Nephron progenitor cell (in vitro differentiated cells): Measurements from ENCODE around the gene CREBL2.
"Not testable (repeated sequence)": the region's sequence is repeated elsewhere in the genome, so short reads cannot be mapped to it uniquely, and the experiment has no call there.

Experiments used
- DNase-seq: peaks from one replicate; pipeline ENCODE4 v3.0.0; 2021
- H3K27ac Mint-ChIP-seq: 2 replicates; pipeline ENCODE4 v1.8.0; 2021; ENCODE audit warnings: mild to moderate bottlenecking, moderate library complexity, mixed read lengths
- H3K27me3 Mint-ChIP-seq: 2 replicates; pipeline ENCODE4 v1.8.0; 2021; ENCODE audit warnings: mild to moderate bottlenecking, low read depth, mixed read lengths; ENCODE audit not compliant: poor library complexity
- H3K36me3 Mint-ChIP-seq: 2 replicates; pipeline ENCODE4 v1.8.0; 2021; ENCODE audit warnings: low read depth, mixed read lengths
- H3K4me1 Mint-ChIP-seq: 2 replicates; pipeline ENCODE4 v1.8.0; 2021; ENCODE audit warnings: mixed read lengths
- H3K4me3 Mint-ChIP-seq: 2 replicates; pipeline ENCODE4 v1.8.0; 2021; ENCODE audit warnings: mild to moderate bottlenecking, moderate library complexity, mixed read lengths
- H3K9me3 Mint-ChIP-seq: 2 replicates; pipeline ENCODE4 v1.8.0; 2021; ENCODE audit warnings: mild to moderate bottlenecking, moderate library complexity, mixed read lengths
- CTCF ChIP-seq: fragments of 200-600 bp; sonication (generic); IDR thresholded peaks from 2 replicates; pipeline ENCODE4 v1.5.0; 2021; ENCODE audit warnings: antibody characterized with exemption

The CREBL2 gene

GRCh38 chr12:12616512-12617310 is 5.0 kb downstream of the CREBL2 start:
- H3K4me1 Mint-ChIP-seq = peaks cover 31% of the 10 kb centered on the region
- peaks cover 66% of the 10 kb centered on the region for H3K36me3 Mint-ChIP-seq
- peak overlapping the region; percentile 1 for H3K27ac Mint-ChIP-seq
- H3K27me3 Mint-ChIP-seq = peaks cover 3% of the 10 kb centered on the region
- TF ChIP-seq CTCF = no peak
- peaks cover 34% of the 10 kb centered on the region for H3K9me3 Mint-ChIP-seq
- no peak for DNase-seq
- no peak overlapping the region for H3K4me3 Mint-ChIP-seq

GRCh38 chr12:12618064-12618463 is 6.4 kb downstream of the CREBL2 start:
- not testable (repeated sequence) for H3K27ac Mint-ChIP-seq, H3K27me3 Mint-ChIP-seq

GRCh38 chr12:12620730-12621315 is 9.1 kb downstream of the CREBL2 start:
- peaks cover 3% of the 10 kb centered on the region for H3K27me3 Mint-ChIP-seq
- no peak for DNase-seq

More at GRCh38 chr12:12618064-12618463, 6.4 kb downstream of the CREBL2 start:
- not testable (repeated sequence) for DNase-seq, H3K4me3 Mint-ChIP-seq
- Mint-ChIP-seq H3K36me3 (peaks cover 79% of the 10 kb centered on the region), H3K4me1 (peaks cover 27% of the 10 kb centered on the region), H3K9me3 (peaks cover 44% of the 10 kb centered on the region)

GRCh38 chr12:12622418-12622817 is 10.7 kb downstream of the CREBL2 start:
- peaks cover 85% of the 10 kb centered on the region for H3K36me3 Mint-ChIP-seq
- H3K4me3 Mint-ChIP-seq = no peak overlapping the region
- H3K27me3 Mint-ChIP-seq = no peaks in the 10 kb centered on the region
- no peak for DNase-seq
- peaks cover 52% of the 10 kb centered on the region for H3K9me3 Mint-ChIP-seq
- peak overlapping the region; percentile 1 for H3K27ac Mint-ChIP-seq
- no peak for TF ChIP-seq CTCF
- peaks cover 6% of the 10 kb centered on the region for H3K4me1 Mint-ChIP-seq

More at GRCh38 chr12:12620730-12621315, 9.1 kb downstream of the CREBL2 start:
- no peak for TF ChIP-seq CTCF
- peaks cover 61% of the 10 kb centered on the region for H3K9me3 Mint-ChIP-seq
- peaks cover 92% of the 10 kb centered on the region for H3K36me3 Mint-ChIP-seq
- no peak overlapping the region for H3K27ac Mint-ChIP-seq
- H3K4me3 Mint-ChIP-seq = no peak overlapping the region
- H3K4me1 Mint-ChIP-seq = peaks cover 20% of the 10 kb centered on the region

- peaks cover 32% of the 10 kb centered on the region for H3K9me3 Mint-ChIP-seq
- DNase-seq = no peak
- H3K4me3 Mint-ChIP-seq = no peak overlapping the region
- H3K36me3 Mint-ChIP-seq = peaks cover 76% of the 10 kb centered on the region
- no peaks in the 10 kb centered on the region for H3K27me3 Mint-ChIP-seq
- H3K4me1 Mint-ChIP-seq = peaks cover 6% of the 10 kb centered on the region
- H3K27ac Mint-ChIP-seq = peak overlapping the region; percentile 66
- no peak for TF ChIP-seq CTCF
Observed at GRCh38 chr12:12624498-12624992, 12.9 kb downstream of the CREBL2 start.

- H3K4me3 Mint-ChIP-seq = no peak overlapping the region
- H3K4me1 Mint-ChIP-seq = peaks cover 12% of the 10 kb centered on the region
- no peak for DNase-seq
- H3K9me3 Mint-ChIP-seq = peaks cover 27% of the 10 kb centered on the region
- H3K27me3 Mint-ChIP-seq = peaks cover 4% of the 10 kb centered on the region
- TF ChIP-seq CTCF = no peak
- H3K36me3 Mint-ChIP-seq = peaks cover 59% of the 10 kb centered on the region
- no peak overlapping the region for H3K27ac Mint-ChIP-seq
Observed at GRCh38 chr12:12626471-12626870, 14.8 kb downstream of the CREBL2 start.
